ENCODE results near the gene ATG2A. TPM values are rescaled to one million over a fixed set of nuclear protein-coding genes. Genes with fewer than 3 reads are reported as not detected.

ATG2A gene
- total and polyA plus RNA-seq, 9 of the 15 experiments (the other 6 are each of a cell fraction or from before 2014, with no cell fraction given), result 0.25 to 45.9 (median 5.2) TPM

- TF ChIP-seq HOMEZ (CRISPR knock-in tag; IDR thresholded peaks at IDR 0.05) (no peak), REST (IDR thresholded peaks at IDR 0.05; ENCODE audit: borderline replicate concordance) (peak; percentile 19; the same call in 1 of the 2 replicates), REST (CRISPR knock-in tag; IDR thresholded peaks at IDR 0.05; ENCODE audit: low read depth) (no peak), PHF21A (IDR thresholded peaks at IDR 0.05; ENCODE audit: borderline replicate concordance, low read depth) (0 out of 2 replicates have a peak, but pooled peaks have one; percentile 52), ERF (CRISPR knock-in tag; IDR thresholded peaks at IDR 0.05) (no peak), CEBPG (CRISPR knock-in tag; IDR thresholded peaks at IDR 0.05) (peak; percentile 93), CEBPG (tag; conservative IDR thresholded peaks at IDR 0.05 in 1 of 2, IDR thresholded peaks at IDR 0.05 in 1 of 2) (peak; percentile 99), GTF2A2 (tag; IDR thresholded peaks at IDR 0.05) (no peak), MTA3 (IDR thresholded peaks at IDR 0.05; ENCODE audit: borderline replicate concordance) (peak; percentile 76), OTX1 (CRISPR knock-in tag; IDR thresholded peaks at IDR 0.05) (no peak), ZNF740 (CRISPR knock-in tag; IDR thresholded peaks at IDR 0.05) (no peak), ZNF740 (tag; IDR thresholded peaks at IDR 0.05) (0 out of 4 replicates have a peak, but pooled peaks of 1 of the 2 experiments have one; percentile 20), MTA2 (IDR thresholded peaks at IDR 0.05; ENCODE audit: low read depth) (peak; percentile 55; the same call in 1 of the 2 replicates), ZNF512 (tag; IDR thresholded peaks at IDR 0.05) (no peak)
Measured at GRCh38 chr11:64885367-64886286, 31.4 kb downstream of the ATG2A start (continued).

Measured in K562 (cell line).